Activated naive CD4-positive, alpha-beta T cell treated with anti-CD3 and anti-CD28 coated beads for 36 hours (primary cell): ENCODE measurements around the gene BAZ1B. TPM values are rescaled to one million over a fixed set of nuclear protein-coding genes. Genes with fewer than 3 reads are reported as not detected.
A peak's percentile ranks its signal among the peaks of the same experiment; 100 is the strongest.
"Not testable (repeated sequence)": the region's sequence is repeated elsewhere in the genome, so short reads cannot be mapped to it uniquely, and the experiment has no call there.

Source experiments
- CTCF ChIA-PET: fragments of 350-600 bp; sonication (Branson Sonifier 250); formaldehyde crosslinking; loops from one replicate; lab custom pipeline; 2021; ENCODE audit warnings: antibody characterized with exemption; lab: Charles Lee
- DNase-seq: peaks from one replicate; pipeline ENCODE4 v3.0.0-alpha.2; 2020
- H3K27ac Mint-ChIP-seq: one replicate; pipeline ENCODE4 v1.8.0; 2021; ENCODE audit warnings: mild to moderate bottlenecking, mixed read lengths
- H3K27me3 Mint-ChIP-seq: one replicate; pipeline ENCODE4 v1.8.0; 2021; ENCODE audit warnings: low read depth, mixed read lengths
- H3K36me3 Mint-ChIP-seq: one replicate; pipeline ENCODE4 v1.8.0; 2021; ENCODE audit warnings: low read depth, mixed read lengths
- H3K4me1 Mint-ChIP-seq: one replicate; pipeline ENCODE4 v1.8.0; 2021; ENCODE audit warnings: low read depth, mixed read lengths
- H3K4me3 Mint-ChIP-seq: one replicate; pipeline ENCODE4 v1.8.0; 2021; ENCODE audit warnings: mild to moderate bottlenecking, moderate library complexity, mixed read lengths
- H3K9me3 Mint-ChIP-seq: one replicate; pipeline ENCODE4 v1.8.0; 2021; ENCODE audit warnings: mixed read lengths
- intact Hi-C: fragments of 100-400 bp; cut with micrococcal nuclease; formaldehyde crosslinking; loops from one replicate; pipeline ENCODE4 v1.15.1; 2023
- total RNA-seq, 2 experiments: library from RNA; stranded (reverse); gene quantifications; one replicate each; pipeline ENCODE4 v1.2.3, GENCODE V29; 2021

BAZ1B gene
- total RNA-seq, 2 experiments from 2014 or later, result 67.6 to 69.9 TPM

DNA sequence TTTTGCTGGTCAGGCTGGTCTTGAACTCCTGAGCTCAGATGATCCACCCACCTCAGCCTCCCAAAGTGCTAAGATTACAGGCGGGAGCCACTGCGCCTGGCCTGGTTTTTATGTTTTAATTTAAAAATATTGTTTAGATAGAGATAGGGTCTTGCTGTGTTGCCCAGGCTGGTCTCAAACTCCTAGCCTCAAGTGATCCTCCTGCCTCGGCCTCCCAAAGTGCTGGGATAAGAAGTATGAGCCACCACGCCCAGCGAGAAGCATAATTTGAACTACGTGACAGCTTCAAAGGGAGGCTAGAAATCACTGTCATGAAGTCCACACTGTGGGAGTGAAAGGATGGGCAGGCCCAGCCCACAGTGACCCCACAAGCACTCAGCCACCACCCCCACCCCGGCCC, 13.8 kb upstream of the BAZ1B start:
- H3K9me3 Mint-ChIP-seq, intact Hi-C loops, H3K27ac Mint-ChIP-seq, H3K4me3 Mint-ChIP-seq, DNase-seq, H3K4me1 Mint-ChIP-seq, H3K27me3 Mint-ChIP-seq: not testable (repeated sequence)
- CTCF ChIA-PET, result interaction anchor here (0.5 kb wide), 1 partner anchor 217 kb away, joined by 3 read pairs; no protein-coding TSS in a partner anchor
- peaks cover 22% of the 10 kb centered on the region for H3K36me3 Mint-ChIP-seq

DNA sequence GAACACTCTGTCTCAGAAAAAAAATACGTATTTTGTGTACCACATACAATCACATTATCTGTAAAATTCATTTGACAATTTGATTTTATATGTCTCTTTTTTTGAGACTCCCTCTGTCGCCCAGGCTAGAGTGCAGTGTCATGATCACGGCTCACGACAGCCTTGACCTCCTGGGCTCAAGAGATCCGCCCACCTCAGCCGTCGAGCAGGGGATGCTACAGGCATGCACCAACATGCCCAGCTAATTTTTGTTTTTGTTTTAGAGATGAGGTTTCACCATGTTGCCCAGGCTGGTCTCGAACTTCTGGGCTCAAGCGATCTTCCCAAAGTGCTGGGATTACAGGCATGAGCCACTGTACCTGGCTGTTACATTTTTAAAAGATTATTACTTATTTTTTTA, 11.6 kb upstream of the BAZ1B start:
- Mint-ChIP-seq H3K9me3 (no peaks in the 10 kb centered on the region), H3K27me3 (no peaks in the 10 kb centered on the region), H3K36me3 (peaks cover 21% of the 10 kb centered on the region), H3K4me1 (no peaks in the 10 kb centered on the region), H3K27ac (peak overlapping the region; percentile 53), H3K4me3 (no peak overlapping the region)
- CTCF ChIA-PET, result no interaction called here
- no peak for DNase-seq
- intact Hi-C loops, result no loop called here

DNA sequence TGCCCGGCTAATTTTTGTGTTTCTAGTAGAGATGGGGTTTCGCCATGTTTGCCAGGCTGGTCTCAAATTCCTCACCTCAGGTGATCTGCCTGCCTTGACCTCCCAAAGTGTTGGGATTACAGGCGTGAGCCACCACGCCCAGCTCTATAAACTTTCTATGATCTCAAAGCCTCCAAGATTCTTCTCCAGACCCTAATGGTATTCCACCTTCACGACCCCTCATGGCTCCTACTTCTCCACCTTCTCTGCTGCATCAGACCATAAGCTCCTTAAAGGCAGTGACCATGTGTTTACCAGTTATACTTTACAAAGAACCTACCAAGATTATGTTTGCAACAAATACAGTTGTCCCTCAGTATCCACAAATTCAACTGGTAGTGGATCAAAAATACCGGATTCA, 10.1 kb upstream of the BAZ1B start:
- DNase-seq, result no peak
- CTCF ChIA-PET, result no interaction called here
- no peak overlapping the region for H3K4me3 Mint-ChIP-seq
- H3K4me1 Mint-ChIP-seq, result peaks cover 8% of the 10 kb centered on the region
- H3K27ac Mint-ChIP-seq, result no peak overlapping the region
- H3K27me3 Mint-ChIP-seq, result no peaks in the 10 kb centered on the region
- H3K36me3 Mint-ChIP-seq, result peaks cover 14% of the 10 kb centered on the region
- intact Hi-C loops, result no loop called here
- no peaks in the 10 kb centered on the region for H3K9me3 Mint-ChIP-seq

DNA sequence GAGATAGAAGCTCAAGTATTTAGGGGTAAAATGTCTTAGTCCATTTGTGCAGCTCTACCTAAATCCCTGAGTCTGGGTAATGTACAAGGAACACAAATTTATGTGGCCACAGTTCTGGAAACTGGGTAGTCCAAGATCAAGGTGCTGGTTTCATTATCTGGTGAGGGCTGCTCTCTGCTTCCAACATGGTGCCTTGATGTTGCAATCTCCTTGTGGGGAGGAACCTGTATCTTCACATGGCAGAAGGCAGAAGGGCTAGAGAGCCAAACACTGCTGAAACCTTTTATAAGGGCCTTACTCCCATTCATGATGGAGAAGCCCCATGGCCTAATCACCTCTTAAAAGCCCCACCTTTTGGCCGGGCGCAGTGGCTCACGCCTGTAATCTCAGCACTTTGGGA, 8.7 kb upstream of the BAZ1B start:
- peaks cover 4% of the 10 kb centered on the region for H3K36me3 Mint-ChIP-seq
- H3K27ac Mint-ChIP-seq, result no peak overlapping the region
- CTCF ChIA-PET, result no interaction called here
- intact Hi-C loops, result no loop called here
- no peaks in the 10 kb centered on the region for H3K27me3 Mint-ChIP-seq
- DNase-seq, result no peak
- H3K4me1 Mint-ChIP-seq, result peaks cover 16% of the 10 kb centered on the region
- no peaks in the 10 kb centered on the region for H3K9me3 Mint-ChIP-seq
- no peak overlapping the region for H3K4me3 Mint-ChIP-seq

DNA sequence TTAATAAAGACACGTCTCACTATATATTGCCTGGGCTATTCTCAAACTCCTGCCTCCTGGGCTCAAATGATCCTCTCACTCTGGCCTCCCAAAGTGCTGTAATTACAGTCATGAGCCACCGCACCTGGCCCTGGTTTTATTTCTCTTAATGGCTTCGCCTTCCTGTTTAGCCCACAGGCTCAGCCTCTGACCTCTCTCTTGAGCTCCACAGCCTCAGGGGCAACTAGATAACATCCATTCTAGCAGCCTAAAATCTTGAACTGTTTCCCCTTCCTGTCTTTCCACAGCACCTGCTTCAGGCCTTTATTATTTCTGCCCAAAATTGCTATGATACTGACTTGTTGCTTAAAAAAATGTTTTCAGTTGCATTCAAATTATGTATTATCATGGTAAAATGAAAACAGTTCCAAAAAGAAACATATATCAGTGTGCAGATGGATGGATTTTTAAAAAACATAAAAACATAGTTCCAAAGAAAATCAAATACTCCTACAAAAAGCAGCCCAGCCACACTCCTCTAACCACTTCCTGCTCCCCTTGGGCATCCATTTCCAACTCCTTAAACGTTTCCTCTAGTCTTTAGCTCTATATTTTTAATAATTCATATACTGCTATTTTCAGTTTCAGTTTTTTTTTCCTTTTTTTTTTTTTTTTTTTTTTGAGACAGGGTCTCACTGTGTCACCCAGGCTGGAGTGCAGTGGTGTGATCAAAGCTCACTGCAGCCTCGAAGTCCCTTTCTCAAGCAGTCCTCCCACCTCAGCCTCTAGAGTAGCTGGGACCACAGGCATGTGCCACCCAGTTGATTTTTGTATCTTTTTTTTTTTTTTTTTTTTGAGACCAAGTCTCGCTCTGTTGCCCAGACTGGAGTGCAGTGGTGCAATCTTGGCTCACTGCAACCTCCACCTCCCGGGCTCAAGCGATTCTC, 5.1 kb upstream of the BAZ1B start:
- peak; percentile 27 for DNase-seq
- no peak overlapping the region for H3K4me3 Mint-ChIP-seq
- peak overlapping the region; percentile 78 for H3K27ac Mint-ChIP-seq
- H3K4me1 Mint-ChIP-seq, result peaks cover 33% of the 10 kb centered on the region
- CTCF ChIA-PET, result interaction anchor here (0.6 kb wide), 1 partner anchor 209 kb away, joined by 3 read pairs; no protein-coding TSS in a partner anchor
- intact Hi-C loops, result no loop called here
- H3K27me3 Mint-ChIP-seq, result no peaks in the 10 kb centered on the region
- H3K36me3 Mint-ChIP-seq, result peaks cover under 1% of the 10 kb centered on the region
- H3K9me3 Mint-ChIP-seq, result no peaks in the 10 kb centered on the region

DNA sequence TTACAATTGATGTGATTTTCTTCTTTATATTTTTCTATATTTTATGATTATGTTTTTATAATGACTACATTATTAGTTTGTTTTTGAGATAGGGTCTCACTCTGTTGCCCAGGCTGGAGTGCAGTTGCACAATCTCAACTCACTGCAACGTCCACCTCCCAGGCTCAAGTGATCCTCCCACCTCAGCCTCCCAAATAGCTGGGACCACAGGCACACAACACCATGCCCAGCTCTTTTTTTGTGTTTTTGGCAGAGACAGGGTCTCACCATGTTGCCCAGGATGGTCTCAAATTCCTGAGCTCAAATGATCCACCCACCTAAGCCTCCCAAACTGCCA, 4.0 kb upstream of the BAZ1B start:
- DNase-seq, H3K9me3 Mint-ChIP-seq, H3K4me3 Mint-ChIP-seq, H3K27me3 Mint-ChIP-seq, intact Hi-C loops, H3K36me3 Mint-ChIP-seq, CTCF ChIA-PET: not testable (repeated sequence)
- Mint-ChIP-seq H3K4me1 (peaks cover 33% of the 10 kb centered on the region), H3K27ac (peak overlapping the region; percentile 58)

DNA sequence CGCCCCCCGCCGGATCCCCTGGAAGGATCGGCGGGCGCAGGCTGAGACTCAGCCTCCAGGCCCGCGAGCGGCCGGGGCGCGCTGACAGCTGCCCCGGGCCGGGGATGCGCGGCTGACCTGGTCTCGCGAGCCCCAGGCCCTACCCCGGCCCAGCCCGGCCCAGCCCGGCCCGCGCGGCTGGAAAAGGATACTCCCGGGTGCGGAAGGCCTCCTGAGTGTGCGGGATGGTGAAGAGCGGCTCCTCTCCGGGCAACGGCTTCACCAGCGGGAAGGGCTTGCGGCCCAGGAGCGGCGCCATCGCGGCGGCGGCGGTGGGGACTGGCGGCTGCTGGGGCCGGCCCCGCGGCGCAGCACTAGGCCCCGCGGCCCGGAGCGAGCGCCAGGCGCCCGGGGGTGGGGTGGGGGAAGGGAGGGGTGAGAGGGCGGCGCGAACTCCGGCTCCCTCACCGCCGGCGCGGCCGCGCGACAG, 423 bp downstream of the BAZ1B start:
- CTCF ChIA-PET, result interaction anchor here (0.6 to 1.4 kb wide), 2 partner anchors 58 to 71 kb away, joined by 3 to 4 read pairs; no protein-coding TSS in a partner anchor
- H3K4me3 Mint-ChIP-seq, result peak overlapping the region; percentile 92
- intact Hi-C loops, result loop anchor here (1.0 to 5.0 kb wide), 9 partner anchors 36 to 731 kb away; partner anchors contain the start of genes ABHD11, BCL7B, BUD23 and DNAJC30
- H3K27me3 Mint-ChIP-seq, result no peaks in the 10 kb centered on the region
- H3K9me3 Mint-ChIP-seq, result no peaks in the 10 kb centered on the region
- H3K4me1 Mint-ChIP-seq, result peaks cover 52% of the 10 kb centered on the region
- peaks cover 42% of the 10 kb centered on the region for H3K36me3 Mint-ChIP-seq
- H3K27ac Mint-ChIP-seq, result peak overlapping the region; percentile 96
- DNase-seq, result no peak

DNA sequence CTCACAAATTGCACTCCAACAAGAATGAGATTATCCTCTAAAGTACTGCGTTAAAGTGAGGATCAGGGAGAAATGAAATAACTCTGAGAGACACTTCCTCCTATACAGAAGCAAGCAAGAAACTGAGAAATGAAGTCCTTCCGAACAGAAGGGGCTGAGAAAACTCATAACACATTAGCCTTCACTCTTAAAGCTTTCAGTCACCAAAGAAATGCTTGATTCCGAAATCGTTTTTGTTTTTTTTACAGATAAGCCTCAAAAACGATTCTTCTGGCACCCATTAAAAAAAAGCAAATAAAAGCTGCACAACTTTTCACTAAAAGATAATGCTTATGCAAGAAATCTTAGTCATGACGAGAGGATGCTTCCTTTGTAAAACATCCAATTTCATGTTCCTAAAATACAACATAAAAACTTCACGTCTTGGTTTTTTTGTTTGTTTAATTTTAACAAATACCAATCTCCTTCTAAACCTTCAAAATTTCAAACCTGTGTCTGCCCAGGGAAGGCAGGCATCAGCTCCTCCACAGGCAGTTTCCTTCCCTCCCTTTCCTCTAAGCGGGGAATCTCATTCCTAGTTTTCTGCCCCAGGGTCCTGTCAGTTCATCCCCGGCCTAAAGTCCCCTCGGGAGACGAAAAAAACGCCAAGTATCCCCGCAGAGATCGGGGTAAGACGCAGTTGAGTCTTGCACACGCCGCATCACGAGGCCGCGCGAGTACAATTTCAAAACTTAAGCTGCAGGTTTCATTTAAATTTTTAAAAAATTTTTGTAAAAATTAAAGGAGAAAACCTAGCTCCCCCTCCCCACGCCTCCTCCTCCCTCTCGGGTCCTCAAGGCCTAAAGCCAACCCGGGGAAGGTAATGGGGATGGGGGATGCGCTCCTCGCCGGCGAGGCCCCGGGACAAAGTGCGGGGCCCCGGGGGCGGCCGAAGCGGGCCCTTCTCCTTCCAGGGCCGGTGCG, 1.1 kb downstream of the BAZ1B start:
- peaks cover 44% of the 10 kb centered on the region for H3K36me3 Mint-ChIP-seq
- no peaks in the 10 kb centered on the region for H3K9me3 Mint-ChIP-seq
- H3K27me3 Mint-ChIP-seq, result no peaks in the 10 kb centered on the region
- intact Hi-C loops, result loop anchor here (5.0 kb wide), 1 partner anchor 731 kb away; the partner anchor contains the start of gene RFC2
- CTCF ChIA-PET, result interaction anchor here (0.6 to 1.9 kb wide), 6 partner anchors 9 to 691 kb away, joined by 3 to 4 read pairs (median 4); no protein-coding TSS in a partner anchor
- H3K4me1 Mint-ChIP-seq, result peaks cover 53% of the 10 kb centered on the region
- H3K4me3 Mint-ChIP-seq, result peak overlapping the region; percentile 98
- H3K27ac Mint-ChIP-seq, result peak overlapping the region; percentile 95
- peak; percentile 17 for DNase-seq

DNA sequence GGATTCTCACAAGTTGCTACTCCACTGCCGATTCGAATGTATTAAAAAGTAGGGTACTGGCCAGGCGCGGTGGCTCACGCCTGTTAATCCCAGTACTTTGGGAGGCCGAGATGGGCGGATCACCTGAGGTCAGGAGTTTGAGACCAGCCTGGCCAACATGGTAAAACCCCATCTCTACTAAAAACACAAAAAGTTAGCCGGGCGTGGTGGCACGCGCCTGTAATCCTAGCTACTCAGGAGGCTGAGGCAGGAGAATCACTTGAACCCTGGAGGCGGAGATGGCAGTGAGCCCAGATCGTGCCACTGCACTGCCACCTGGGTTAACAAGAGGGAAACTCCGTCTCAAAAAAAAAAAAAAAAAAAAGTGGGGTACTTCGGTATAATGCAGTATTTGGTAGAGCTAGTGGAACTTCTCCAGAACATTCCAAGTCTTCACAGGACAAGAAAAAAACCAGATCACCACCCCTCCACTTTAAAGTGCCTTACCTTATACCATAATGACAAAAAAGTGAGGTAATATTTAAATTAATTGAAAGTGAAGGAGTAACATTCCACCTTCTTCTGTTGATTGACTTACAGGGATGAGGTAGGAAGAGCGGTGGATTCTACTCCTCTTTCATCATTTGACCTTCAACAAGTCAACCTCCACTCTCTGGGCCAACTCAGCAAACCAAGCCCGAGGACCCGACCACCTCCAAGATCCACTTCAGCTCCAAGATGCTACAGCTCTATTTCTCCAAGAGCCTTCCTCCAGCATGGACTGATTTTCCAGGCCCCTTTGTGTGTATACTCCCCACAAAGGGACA, 2.0 kb downstream of the BAZ1B start:
- intact Hi-C loops, result loop anchor here (5.0 kb wide), 1 partner anchor 732 kb away; the partner anchor contains the start of gene RFC2

DNA sequence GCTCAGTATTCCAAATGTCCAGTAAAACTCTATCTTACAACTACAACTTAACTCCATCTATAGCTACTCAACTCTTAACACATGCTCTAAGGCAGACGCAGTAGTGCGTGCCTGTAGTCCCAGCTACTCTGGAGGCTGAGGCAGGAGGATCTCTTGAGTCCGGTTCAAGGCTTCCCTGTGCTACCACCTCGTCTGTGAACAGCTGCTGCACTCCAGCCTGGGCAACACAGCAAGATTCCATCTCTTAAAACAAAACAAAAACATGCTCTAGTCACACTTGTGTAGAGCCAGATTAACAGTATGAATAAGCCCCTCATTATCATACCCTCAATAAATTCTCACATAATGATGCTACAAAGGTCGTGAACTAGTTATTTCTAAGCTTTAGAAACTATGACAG, 3.6 kb downstream of the BAZ1B start:
- Mint-ChIP-seq H3K36me3 (peaks cover 58% of the 10 kb centered on the region), H3K4me1 (peaks cover 52% of the 10 kb centered on the region), H3K4me3 (peak overlapping the region; percentile 39), H3K27me3 (no peaks in the 10 kb centered on the region), H3K27ac (peak overlapping the region; percentile 16), H3K9me3 (no peaks in the 10 kb centered on the region)
- CTCF ChIA-PET, result interaction anchor here (0.7 to 1.6 kb wide), 4 partner anchors 34 to 67 kb away, joined by 3 to 6 read pairs (median 3); partner anchors contain the start of gene TBL2
- intact Hi-C loops, result no loop called here
- DNase-seq, result no peak

More for the DNA sequence above, 2.0 kb downstream of the BAZ1B start:
- Mint-ChIP-seq H3K27me3 (no peaks in the 10 kb centered on the region), H3K4me1 (peaks cover 47% of the 10 kb centered on the region), H3K9me3 (no peaks in the 10 kb centered on the region), H3K27ac (peak overlapping the region; percentile 95), H3K36me3 (peaks cover 46% of the 10 kb centered on the region), H3K4me3 (peak overlapping the region; percentile 98)
- CTCF ChIA-PET, result interaction anchor here (0.7 to 1.9 kb wide), 6 partner anchors 10 to 690 kb away, joined by 3 to 6 read pairs (median 4); partner anchors contain the start of gene TBL2
- DNase-seq, result peak; percentile 40
